GM18507 (cell line): ENCODE data around the gene KIFC3.
A peak's percentile ranks its signal among the peaks of the same experiment; 100 is the strongest.

Source experiments
- DNase-seq: peaks from one replicate; pipeline ENCODE4 v3.0.0; 2011; ENCODE audit warnings: low read depth; ENCODE audit not compliant: insufficient read length; ENCODE audit errors: extremely low spot score
- FAIRE-seq: peaks from 2 replicates; lab custom pipeline; 2011; peaks lifted over from hg19 to GRCh38; lab: Jason Lieb, UNC

KIFC3 gene

DNA sequence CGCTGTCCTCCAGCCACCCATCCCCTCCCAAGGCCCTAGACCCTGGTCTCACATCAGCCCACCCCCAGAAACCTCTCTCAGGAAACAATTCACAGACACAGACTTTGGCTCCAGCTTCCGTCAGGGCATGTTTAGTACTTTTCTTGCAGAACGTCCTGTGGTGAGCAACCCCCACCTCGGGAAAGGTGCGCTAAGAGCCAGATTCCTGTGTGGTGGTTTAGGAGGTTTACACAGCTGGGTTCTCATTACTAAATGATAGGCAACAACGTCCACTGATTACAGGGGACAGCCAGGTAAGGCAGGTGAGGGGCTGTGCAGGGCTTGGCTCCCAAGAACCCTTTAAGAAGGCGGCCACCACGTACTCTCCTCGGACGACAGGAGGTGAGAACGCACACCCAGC is 29.3 kb downstream of the KIFC3 start:
- no peak for DNase-seq
- no peak for FAIRE-seq

DNA sequence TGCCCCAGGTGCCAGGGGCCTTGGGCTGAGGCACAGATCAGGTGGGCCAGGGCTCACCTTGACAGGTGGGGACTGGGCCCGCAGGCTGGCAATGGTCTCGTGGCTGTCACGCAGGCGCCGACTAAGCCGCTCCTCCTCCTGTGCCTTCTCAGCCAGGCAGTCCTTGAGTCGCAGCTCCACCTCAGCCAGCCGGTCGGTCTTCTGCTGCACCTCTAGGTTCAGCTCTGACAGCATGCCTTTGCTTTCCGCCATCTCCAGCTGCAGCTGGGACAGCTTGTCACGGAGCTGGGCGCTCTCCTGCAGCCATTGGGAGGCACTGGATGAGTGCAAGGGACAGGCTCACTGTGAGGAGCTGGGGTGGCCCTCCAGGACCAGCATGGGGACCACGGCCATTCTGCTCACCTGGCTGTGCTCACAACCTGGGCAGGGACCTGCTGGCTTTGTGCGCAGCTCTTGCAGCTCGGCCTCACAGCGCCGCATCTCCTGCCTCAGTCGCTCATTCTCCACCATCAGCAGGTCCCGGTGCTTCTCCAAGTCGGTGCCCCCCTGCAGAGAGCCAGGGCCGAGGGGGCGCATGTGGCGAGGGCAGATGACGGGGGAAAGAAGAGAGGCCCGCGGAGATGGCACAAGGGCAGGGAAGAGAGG is 31.0 kb downstream of the KIFC3 start:
- no peak for FAIRE-seq
- no peak for DNase-seq

DNA sequence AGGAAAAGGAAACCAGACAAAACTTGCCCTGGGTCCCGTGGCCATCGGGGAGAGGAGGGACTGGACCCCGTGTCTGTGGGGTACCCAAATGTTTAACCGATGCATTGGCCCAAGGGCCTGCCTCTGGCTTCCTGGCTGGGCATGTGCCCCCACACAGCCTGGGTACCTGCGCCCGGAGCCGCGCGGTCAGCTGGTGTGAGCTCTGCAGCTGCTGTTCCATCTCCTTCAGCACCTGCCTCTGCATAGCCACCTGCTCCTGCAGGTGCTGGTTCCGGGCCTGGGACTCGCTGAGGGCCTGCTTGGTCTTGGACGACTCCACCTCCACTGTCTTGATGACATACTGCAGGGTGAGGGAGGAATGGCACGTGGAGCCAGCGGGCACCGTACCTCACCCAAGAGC is 31.9 kb downstream of the KIFC3 start:
- no peak for DNase-seq

DNA sequence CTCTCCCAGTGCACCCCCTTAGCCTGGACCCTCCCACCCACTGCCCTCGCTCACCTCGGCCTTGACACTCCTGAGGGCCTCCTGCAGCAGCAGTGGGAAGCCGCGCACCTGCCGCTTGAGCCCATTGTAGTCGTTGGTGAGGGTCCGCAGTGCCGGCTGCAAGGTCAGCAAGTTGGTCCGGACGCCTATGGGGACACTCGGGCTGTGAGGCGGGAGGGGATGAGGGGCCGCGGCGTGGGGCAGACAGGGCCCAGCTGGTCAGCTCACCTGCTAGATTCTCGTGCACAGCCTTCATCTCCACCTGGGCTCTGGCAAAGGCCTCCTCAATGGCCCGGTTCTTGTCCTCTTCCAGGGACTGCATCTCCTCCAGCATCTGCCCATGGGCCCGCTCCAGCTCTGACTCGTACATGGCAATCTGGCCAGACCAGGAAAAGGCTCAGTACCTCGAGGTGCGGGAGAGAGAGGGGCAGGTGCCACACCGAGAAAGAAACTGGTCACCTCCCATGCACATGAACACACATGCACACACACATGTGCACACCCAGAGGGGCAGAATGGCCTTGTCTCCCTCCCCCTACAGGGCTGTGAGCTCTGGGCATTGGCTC is 32.6 kb downstream of the KIFC3 start:
- no peak for FAIRE-seq
- DNase-seq = no peak

More for the DNA sequence above, 31.9 kb downstream of the KIFC3 start:
- no peak for FAIRE-seq

DNA sequence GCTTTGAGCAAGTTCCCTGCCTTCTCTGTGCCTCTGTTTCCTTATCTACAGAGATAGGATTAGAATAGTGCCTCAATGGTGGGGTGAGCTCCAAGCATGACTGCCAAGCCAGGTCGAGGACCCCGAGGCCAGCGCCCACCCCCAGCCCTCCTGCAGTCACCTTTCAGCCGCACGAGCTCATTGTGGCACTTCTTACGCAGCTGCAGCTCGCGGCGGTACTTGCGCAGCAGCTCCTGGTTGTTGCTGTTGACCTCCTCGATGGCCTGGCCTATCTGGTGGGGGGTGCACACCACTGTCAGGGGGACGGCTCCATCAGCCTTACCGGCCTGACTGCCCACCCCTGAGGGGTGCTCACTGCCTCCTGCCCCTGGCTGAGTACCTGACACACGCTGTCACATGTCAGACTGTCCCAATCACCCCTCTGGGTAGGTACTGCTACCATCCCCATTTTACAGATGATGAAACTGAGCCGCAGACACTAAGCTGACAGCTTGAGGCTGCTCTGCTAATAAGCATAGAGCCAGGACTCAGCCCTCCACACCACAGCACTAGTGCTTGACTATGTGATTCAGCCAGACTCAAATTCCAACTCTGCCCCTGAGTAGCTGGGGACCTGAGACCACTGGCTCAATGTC is 35.5 kb downstream of the KIFC3 start:
- FAIRE-seq (no peak), DNase-seq (no peak)

DNA sequence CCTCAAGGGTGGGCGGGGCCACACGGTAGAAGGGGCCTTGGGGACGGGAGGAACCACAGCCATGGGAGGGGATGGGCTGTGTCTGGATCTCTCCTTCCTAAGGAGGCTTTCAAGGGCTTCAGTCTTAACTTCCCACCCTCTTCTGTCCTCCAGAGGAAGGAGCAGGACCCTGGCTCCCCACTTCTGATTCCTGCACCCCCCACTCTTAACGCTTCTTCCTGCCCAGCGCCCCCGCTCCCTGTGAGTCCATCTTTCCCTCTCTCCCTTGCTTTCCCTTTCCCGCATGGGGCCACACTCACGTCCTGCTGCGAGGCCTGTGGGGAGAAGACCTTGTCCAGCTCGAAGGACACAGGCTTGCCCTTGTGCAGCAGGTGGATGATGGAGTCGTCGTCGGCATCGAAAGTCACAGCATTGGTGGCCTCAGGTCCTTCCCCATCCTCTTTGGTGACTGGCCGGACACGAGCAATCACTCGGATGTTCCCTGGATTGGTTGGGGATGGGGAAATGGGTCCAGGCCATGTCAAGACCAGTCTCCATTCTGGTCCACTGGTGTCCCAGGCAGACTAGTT is 37.0 kb downstream of the KIFC3 start:
- FAIRE-seq = no peak

DNA sequence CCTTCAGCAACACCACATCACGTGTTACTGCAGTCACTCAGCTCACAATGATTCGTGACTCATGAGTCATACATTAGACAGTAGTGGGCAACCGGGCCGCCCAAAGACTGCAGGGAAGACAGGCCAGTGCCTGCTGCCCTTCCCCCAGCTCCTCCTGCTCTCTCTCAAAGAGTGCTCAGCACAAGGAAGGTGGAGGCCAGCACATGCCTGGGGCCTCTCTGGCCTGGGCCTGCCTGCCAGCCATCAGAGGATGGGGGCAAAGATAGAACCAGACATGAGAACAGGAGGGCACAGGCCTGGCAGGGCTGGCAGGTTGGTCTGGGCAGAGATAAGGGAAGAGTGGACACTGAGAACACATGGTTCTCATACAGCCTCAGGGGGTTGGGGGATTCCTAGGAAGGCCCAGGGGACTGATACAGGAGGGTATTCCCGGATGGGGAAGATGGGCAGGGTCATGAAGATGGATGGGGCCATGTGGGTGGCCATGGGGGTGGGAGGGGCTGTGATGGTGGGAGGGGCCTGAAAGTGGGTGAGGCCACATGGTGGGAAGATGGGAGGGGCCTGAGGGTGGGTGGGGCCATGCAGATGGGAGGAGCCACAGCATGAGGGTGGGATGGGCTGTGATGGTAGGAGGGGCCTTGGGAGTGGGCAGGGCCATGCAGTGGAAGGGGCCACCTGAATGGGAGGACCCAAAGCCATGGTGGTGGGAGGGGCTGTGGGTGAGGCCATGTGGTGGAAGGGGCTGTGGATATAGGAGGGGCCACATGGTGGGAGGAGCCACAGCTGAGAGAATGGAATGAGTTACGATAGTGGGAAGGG is 37.7 kb downstream of the KIFC3 start:
- peak; percentile 12 for FAIRE-seq
- DNase-seq = peak; percentile 47

More for the DNA sequence above, 37.0 kb downstream of the KIFC3 start:
- DNase-seq = no peak

DNA sequence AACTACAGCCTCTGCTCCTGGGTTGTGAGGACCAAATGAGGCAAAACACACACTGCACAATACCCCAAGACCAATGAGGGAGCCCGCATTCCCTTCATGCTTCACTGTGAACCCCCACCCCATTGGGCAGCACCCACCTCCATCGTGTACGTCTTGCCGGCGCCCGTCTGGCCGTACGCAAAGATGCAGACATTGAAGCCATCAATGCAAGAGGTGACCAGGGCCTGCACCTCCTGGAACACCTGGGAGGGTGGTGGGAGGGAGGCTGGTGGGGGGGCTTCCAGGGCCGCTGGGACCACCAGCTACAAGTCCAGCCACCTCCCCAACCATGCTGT is 38.3 kb downstream of the KIFC3 start:
- DNase-seq (no peak), FAIRE-seq (no peak)

DNA sequence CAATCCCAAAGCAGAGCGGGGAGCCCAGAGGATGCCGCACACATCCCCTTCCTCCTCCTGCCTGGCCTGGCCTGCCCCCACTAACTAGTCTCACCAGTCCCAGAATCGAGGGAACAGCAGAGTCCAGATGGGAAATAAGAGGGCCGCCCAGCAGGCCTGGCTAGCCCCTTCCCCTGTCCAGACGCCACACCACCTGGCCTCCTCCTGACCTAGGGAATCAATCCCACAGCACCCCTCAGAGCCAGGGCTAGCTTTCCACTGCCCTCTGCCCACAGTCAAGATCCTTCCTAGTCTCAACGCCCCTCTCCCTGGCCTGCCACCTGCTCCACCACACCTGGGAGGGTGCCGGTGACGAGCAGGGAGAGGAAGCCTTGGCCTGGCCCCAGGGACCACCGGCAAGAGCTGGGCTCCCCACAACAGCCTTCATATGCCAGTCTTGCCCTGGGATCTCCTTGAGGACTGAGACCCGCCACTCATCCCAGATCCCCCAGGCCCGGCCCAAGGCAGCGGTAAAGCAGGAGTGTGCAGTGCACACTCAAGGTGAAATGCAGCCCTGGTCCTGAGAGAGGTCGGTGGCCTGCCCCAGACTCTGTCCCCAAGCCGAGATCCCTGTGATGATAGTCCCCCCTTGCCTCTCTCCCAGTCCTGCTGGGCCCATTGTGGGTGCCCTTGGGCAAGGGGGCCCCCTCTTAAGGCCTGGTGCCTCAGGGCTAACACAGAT is 38.8 kb downstream of the KIFC3 start:
- no peak for FAIRE-seq
- no peak for DNase-seq

DNA sequence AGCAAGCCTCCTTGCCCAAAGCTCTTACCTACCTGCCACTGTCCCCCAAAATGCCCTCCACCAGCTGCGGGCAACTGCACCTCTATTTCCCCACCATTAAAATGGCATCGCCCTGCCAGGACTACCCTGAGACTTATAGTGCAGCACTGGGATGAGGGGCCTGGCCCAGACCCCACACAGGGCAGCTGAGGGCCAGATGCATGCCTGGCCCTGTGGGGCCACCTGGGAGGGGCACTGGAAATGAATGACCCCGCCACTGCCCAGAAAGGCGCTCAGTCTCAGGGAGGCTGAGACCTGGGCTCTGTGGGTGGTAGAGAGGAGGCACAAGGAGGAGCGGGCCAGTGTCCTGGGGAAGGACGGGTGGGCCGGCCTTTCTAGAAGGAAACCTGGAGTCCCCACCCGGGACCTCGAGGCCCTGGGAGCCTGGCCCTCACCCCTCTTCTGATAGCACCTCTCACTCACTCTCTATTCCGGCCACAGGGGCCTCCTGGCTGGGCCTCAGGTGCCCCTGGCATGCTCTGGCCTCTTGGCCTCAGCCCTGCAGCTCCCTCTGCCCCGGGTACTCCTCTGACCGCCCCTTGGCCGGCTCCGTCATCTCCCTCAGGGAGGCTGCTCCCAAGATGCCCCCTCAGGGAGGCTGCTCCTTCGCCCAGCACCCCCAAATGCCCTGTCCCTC is 39.8 kb downstream of the KIFC3 start:
- no peak for FAIRE-seq
- no peak for DNase-seq

DNA sequence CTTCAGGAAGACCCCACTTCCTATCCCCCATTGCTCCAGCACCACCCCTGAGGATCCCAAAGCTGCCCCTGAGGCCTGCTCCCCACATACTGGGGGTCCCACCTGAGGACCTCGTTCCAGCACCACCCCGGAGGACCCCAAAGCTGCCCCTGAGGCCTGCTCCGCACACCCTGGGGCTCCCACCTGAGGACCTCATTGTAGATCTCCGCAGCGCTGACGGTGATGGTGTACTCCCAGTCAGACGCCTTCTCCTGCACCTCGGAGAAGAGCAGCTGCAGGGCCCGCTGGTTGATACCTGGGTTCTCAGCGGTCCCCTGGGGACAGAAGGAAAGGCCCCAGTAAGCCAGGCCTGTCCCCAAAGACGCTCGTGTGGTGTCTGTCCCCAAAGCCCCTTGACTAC is 40.3 kb downstream of the KIFC3 start:
- DNase-seq (no peak), FAIRE-seq (no peak)

DNA sequence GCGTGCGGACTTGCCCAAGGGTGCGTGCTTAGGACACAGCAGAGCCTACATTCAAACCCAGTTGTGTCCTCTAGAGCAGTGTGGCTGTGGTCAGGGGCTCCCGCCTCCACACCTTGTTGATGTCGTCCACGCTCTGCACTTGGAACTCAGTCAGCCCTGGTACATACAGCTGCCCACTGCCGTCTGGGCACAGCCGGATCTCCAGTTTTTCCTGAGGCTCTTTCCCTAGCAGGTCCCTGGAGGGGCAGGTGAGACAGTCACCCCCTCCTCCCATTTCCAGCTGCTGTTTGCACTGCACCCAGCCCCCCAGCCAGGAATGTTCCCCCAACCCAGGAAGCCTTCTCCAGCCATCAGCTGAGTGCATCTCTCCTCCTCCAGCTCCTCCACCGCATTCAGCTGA is 41.0 kb downstream of the KIFC3 start:
- DNase-seq = no peak
- FAIRE-seq = no peak

DNA sequence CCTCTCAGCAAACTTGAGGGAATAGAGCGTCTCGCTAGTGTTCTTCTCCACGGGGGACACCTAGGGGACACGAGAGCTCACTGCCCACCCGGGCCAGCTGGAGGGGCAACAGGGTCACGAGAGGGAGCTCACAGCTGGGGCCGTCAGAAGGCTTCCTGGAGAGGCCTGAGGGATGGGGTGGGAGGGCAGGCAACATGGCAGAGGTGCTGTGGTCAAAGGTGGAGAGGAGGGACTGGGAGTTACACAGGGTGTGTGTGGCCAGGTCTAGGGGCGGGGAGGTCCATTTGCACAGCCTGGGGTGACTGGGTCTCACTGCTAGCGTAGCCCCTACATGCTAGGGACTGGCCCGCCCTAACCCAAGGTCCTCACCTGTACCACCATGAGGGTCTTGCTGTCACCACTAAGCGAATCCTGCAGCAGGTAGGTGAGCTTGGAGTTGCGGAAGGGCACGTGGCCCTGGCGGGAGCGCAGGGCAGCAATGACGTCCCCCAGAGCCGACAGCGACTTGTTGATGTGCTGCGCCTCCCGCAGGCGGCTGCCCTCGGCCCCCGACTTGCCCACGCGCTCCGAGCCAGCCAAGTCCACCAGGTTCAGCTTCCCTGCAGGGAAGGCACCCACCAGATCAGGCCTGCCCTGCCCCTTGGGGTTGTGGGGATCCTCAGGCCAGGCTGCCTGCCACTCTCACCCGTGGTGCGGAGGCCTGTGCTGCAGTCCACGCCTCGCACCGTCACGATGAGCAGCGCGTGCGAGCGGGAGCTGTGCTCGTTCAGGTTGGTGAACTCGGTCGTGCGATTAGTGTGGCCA is 41.7 kb downstream of the KIFC3 start:
- FAIRE-seq = no peak
- DNase-seq = no peak

DNA sequence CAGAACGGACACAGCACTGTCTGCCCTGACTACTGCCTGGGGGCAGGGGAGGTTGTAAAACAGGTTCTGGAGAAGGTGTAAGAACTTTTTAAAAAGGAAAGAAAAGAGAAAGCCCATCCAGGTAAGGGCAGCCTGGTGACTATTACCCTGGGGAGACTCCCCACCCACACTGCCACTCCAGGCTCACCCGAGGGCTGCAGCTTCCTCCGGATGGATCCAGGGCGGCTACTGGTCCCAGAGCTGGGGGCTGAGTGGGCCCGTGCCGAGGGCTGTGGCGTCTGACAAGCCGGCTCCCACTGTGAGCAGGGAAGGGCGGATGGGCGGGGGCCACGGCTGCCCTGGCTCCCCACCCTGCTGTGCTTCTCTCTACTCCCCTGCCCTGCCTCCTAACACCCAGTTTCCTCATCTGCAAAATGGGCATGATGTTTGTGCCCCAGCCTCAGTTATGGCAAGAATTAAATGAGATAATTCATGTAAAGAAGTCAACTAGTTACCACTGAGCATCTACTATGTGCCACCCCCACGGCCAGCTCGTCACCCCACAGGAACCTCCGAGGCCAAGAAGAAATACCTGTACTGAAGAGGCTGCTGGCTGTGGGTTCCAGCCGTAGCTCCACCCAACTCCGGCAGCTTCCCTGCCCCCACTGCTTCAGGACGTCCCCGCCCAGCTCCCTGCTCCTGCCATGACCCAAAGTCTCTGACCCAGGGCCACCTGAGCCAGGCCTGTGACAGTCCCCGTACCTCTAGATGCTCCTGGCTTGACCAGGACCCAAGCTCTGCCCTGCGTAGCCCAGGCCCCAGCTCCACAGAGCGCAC is 42.5 kb downstream of the KIFC3 start:
- DNase-seq (no peak), FAIRE-seq (no peak)

DNA sequence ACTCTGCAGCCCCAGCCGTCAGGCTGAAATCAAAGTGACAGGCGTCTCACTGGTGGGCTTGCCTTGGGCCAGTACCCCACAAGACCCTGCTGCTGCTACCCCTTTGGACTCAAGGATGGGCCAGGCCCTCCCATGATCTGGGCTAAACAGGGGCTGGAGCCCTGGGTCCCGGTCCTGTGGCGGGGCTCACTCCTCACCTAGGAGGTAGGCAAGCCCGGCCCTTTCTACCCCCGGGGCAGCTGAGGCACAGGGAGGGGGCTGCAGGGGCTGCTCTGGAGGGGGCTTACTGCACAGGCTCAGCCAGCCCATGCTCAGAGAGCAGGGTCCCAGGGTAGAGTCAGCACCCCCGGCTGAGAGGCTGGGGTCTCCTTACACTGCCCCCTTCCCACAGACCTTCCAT is 43.2 kb downstream of the KIFC3 start:
- FAIRE-seq (no peak), DNase-seq (no peak)

DNA sequence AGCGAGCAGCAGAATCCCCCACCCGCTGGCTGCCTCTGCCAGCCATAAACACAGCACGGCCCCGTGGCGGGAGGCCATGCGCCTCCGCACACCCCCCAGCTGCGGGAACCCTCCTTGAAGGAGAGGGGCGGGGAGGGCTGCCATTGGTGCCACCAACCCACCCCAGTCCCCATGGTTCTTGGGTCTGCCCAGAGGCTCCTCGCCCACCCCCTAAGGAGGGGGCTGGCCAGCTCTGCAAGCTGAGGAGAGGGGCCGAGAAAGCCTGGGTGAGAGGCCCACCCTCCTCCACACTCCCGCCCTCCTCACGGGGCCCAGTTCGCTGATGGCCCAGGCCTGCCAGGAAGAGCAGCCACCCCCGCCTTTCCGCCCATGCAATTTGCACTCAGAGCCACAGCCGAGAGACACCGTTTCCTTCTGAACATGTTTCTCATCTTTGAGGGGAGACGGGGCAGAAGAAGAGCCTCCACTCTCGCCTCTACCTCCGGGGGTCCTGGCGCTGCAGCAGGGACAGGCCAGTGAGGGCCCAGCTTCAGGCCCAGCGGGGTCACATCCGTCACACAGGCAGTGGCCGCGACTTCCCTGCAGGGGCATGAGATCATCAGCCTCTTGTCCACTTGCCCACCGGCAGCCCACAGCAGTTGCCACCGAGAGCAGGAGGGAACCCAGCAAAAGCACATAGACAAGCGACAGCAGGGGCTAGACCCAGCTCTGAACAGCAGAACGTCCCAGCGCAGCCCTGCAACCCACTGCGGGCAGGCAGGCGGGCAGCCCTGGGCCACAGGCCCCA is 43.8 kb downstream of the KIFC3 start:
- FAIRE-seq (no peak), DNase-seq (no peak)

DNA sequence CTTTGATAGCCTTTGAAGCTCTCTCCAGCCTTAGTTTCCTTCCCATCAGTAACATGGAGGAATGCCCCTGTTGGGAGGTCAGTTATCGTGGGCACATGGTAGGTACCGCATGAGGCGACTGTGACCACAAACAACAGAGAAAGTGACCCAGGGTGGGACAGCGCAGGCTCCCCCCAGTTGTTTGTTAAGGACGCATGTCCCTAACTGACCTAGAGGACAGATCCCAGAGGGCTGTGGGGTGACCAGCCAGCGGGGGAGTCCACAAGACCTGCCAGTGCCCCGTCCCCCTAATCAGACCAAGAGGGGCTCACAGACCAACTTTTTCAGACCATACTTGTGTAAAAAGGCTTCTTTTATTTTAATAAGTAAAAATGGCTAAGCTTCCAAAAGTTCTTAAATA is 44.4 kb downstream of the KIFC3 start:
- DNase-seq = no peak
- FAIRE-seq = no peak
